ENCODE data around the gene CD48. TPM values are rescaled to one million over a fixed set of nuclear protein-coding genes. Genes with fewer than 3 reads are reported as not detected.
"Not testable (repeated sequence)": the region's sequence is repeated elsewhere in the genome, so short reads cannot be mapped to it uniquely, and the experiment has no call there.

CD48 gene
- total RNA-seq, 1 donor from 2014 or later: not detected

- DNase-seq (ENCODE audit: low read depth): no peak
- TF ChIP-seq CTCF (conservative IDR thresholded peaks at IDR 0.05; ENCODE audit: low read depth, low read length): no peak
- H3K4me3 ChIP-seq (ENCODE audit: low read depth, low read length): no peak overlapping the region
Observed at GRCh38 chr1:160708801-160709200, 2.8 kb downstream of the CD48 start.

GRCh38 chr1:160708118-160708517 lies 3.5 kb downstream of the CD48 start:
- no peak for DNase-seq (ENCODE audit: low read depth)
- H3K4me3 ChIP-seq (ENCODE audit: low read depth, low read length): no peak overlapping the region
- TF ChIP-seq CTCF (conservative IDR thresholded peaks at IDR 0.05; ENCODE audit: low read depth, low read length): no peak

- no peak for TF ChIP-seq CTCF (conservative IDR thresholded peaks at IDR 0.05; ENCODE audit: low read depth, low read length)
- H3K4me3 ChIP-seq (ENCODE audit: low read depth, low read length): no peak overlapping the region
Observed at GRCh38 chr1:160707236-160708064, 4.2 kb downstream of the CD48 start.

GRCh38 chr1:160706526-160707235 lies 4.9 kb downstream of the CD48 start:
- TF ChIP-seq CTCF (conservative IDR thresholded peaks at IDR 0.05; ENCODE audit: low read depth, low read length): no peak
- DNase-seq (ENCODE audit: low read depth): no peak
- H3K4me3 ChIP-seq (ENCODE audit: low read depth, low read length): no peak overlapping the region

More at GRCh38 chr1:160707236-160708064, 4.2 kb downstream of the CD48 start:
- DNase-seq (ENCODE audit: low read depth): no peak

- H3K4me3 ChIP-seq (ENCODE audit: low read depth, low read length): no peak overlapping the region
- peak; percentile 7 for TF ChIP-seq CTCF (conservative IDR thresholded peaks at IDR 0.05; ENCODE audit: low read depth, low read length)
- no peak for DNase-seq (ENCODE audit: low read depth)
Observed at GRCh38 chr1:160705742-160706141, 5.9 kb downstream of the CD48 start.

GRCh38 chr1:160705212-160705621 lies 6.4 kb downstream of the CD48 start:
- DNase-seq (ENCODE audit: low read depth); H3K4me3 ChIP-seq (ENCODE audit: low read depth, low read length): not testable (repeated sequence)

- no peak overlapping the region for H3K4me3 ChIP-seq (ENCODE audit: low read depth, low read length)
- no peak for DNase-seq (ENCODE audit: low read depth)
- no peak for TF ChIP-seq CTCF (conservative IDR thresholded peaks at IDR 0.05; ENCODE audit: low read depth, low read length)
Observed at GRCh38 chr1:160704250-160704649, 7.4 kb downstream of the CD48 start.

Measured in epithelial cell of proximal tubule (primary cell).